Measurements from ENCODE around the gene KCND2. TPM values are rescaled to one million over a fixed set of nuclear protein-coding genes. Genes with fewer than 3 reads are reported as not detected.

KCND2 gene
- total RNA-seq (1 to 10 TPM; 5.1 to 6.1 TPM), polyA plus RNA-seq (ENCODE audit: insufficient read depth, low read depth, low replicate concordance) (3.8 TPM)
- long read RNA-seq, donor 1, partial matches to known transcripts = 6 of 6 reads
- long read RNA-seq, donor 1, other reads (novel, unspliced or antisense) = 0 of 6 reads
- long read RNA-seq, donor 2 = 0 reads

GRCh38 chr7:120272701-120273475 is at the start of gene KCND2:
Gene KCND2 (plus strand): TSS chr7:120273175.
- H3K4me1 ChIP-seq = no peaks in the 10 kb centered on the region
- no peak for TF ChIP-seq CTCF (IDR thresholded peaks at IDR 0.05)
- no peak for TF ChIP-seq POLR2A (IDR thresholded peaks at IDR 0.05)
- H3K36me3 ChIP-seq (ENCODE audit: low read depth, missing control alignments) = no peaks in the 10 kb centered on the region
- H3K27ac ChIP-seq = no peak within 1 kb of the TSS
- peak; percentile 33 for DNase-seq
- WGBS, 2 donors = 0 to 1% methylated on average over 41 to 60 of the region's 69 CpGs
- intact Hi-C loops (cut with DNase I; ENCODE audit: low total_unique reads) = no loop called here
- peak within 1 kb of the TSS; percentile 53 for H3K4me3 ChIP-seq
- H3K27me3 ChIP-seq = no peaks in the 10 kb centered on the region
- H3K9me3 ChIP-seq = no peaks in the 10 kb centered on the region

GRCh38 chr7:120226188-120226587 is 46.8 kb upstream of the KCND2 start:
- no peaks in the 10 kb centered on the region for H3K9me3 ChIP-seq
- H3K27ac ChIP-seq = no peak overlapping the region
- intact Hi-C loops (cut with DNase I; ENCODE audit: low total_unique reads) = no loop called here
- no peaks in the 10 kb centered on the region for H3K4me1 ChIP-seq
- H3K36me3 ChIP-seq (ENCODE audit: low read depth, missing control alignments) = no peaks in the 10 kb centered on the region
- TF ChIP-seq POLR2A (IDR thresholded peaks at IDR 0.05) = no peak
- no peak for TF ChIP-seq CTCF (IDR thresholded peaks at IDR 0.05)
- WGBS, 2 donors = 40 to 65% methylated on average over 1 of the region's 1 CpG
- no peak for DNase-seq
- H3K4me3 ChIP-seq = no peak overlapping the region
- no peaks in the 10 kb centered on the region for H3K27me3 ChIP-seq

GRCh38 chr7:120227255-120227654 is 45.7 kb upstream of the KCND2 start:
- Histone ChIP-seq H3K4me1 (no peaks in the 10 kb centered on the region), H3K36me3 (ENCODE audit: low read depth, missing control alignments) (no peaks in the 10 kb centered on the region), H3K27ac (no peak overlapping the region), H3K4me3 (no peak overlapping the region), H3K9me3 (no peaks in the 10 kb centered on the region), H3K27me3 (no peaks in the 10 kb centered on the region)
- intact Hi-C loops (cut with DNase I; ENCODE audit: low total_unique reads) = no loop called here
- DNase-seq = no peak
- WGBS, 2 donors = 84 to 87% methylated on average over 3 of the region's 3 CpGs
- TF ChIP-seq CTCF (IDR thresholded peaks at IDR 0.05) (no peak), POLR2A (IDR thresholded peaks at IDR 0.05) (no peak)

- H3K9me3 ChIP-seq = no peaks in the 10 kb centered on the region
- no peak for TF ChIP-seq POLR2A (IDR thresholded peaks at IDR 0.05)
- no peak for TF ChIP-seq CTCF (IDR thresholded peaks at IDR 0.05)
- intact Hi-C loops (cut with DNase I; ENCODE audit: low total_unique reads) = no loop called here
- WGBS, 2 donors = 41 to 49% methylated on average over 3 of the region's 3 CpGs
- H3K27ac ChIP-seq = no peak overlapping the region
- no peaks in the 10 kb centered on the region for H3K4me1 ChIP-seq
- H3K36me3 ChIP-seq (ENCODE audit: low read depth, missing control alignments) = no peaks in the 10 kb centered on the region
- DNase-seq = no peak
- H3K27me3 ChIP-seq = no peaks in the 10 kb centered on the region
- H3K4me3 ChIP-seq = no peak overlapping the region
Observed at GRCh38 chr7:120229084-120229483, 43.9 kb upstream of the KCND2 start.

Measured in testis (tissue), 5 donors.